ENCODE data around the gene TBC1D22A.
A peak's percentile ranks its signal among the peaks of the same experiment; 100 is the strongest.

TBC1D22A gene

DNA sequence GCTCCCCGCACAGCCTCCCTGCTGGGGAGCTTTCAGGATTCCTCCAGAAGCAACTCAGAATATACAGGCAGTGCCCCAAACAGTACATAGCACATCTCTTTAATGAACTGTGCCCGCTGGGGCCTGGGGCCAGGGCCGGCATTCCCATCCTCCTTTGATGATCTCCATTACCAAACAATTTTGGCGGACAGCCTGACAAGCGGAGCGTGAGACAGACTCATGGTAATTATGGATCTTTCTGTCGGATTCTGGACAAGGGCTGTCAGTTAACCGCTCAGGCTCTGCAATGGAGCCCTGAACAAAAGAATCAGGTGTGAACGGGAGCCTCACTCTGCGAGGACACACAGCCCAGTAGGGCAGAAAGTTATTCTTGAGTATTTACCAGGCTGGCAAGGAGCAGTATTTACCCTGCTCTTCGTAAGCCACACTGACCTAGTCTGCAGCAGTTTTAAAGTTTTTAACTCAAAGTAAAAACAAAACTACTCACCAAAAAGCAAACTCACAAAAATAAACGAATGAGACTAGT, 174.0 kb downstream of the TBC1D22A start:
- no peak for DNase-seq

DNA sequence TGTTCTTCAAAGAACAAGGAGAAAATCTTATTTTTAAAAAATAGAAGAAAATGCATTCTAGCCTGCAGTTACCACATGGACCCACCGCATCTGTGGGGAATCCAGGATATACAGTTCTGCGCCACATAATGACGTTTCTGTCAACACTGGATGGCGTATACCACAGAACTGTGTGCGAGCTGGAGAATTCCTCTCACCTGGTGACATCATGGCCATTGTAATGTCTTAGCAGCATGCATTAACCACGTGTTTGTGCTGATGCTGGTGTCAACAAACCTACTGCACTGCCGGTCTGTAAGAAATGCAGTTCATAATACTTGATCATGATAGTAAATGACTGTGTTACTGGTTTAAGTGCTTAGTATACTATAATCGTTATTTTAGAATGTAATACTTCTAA, 174.7 kb downstream of the TBC1D22A start:
- DNase-seq: no peak

DNA sequence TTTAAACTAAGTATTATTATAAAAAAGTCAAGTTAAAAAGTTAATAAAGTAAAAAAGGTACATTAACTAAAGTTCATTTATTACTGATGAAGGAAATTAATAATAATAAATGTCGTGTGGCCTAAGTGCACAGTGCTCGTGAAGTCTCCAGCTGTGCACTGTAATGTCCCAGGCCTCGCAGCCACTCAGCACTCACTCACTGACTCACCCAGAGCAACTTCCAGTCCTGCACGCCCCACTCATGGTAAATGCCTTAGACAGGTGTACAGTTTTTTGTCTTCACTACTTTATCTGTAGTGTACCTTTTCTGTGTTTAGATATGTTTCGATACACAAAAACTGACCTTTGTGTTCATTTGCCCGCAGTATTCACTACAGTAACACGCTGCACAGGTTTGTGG, 175.5 kb downstream of the TBC1D22A start:
- no peak for DNase-seq

DNA sequence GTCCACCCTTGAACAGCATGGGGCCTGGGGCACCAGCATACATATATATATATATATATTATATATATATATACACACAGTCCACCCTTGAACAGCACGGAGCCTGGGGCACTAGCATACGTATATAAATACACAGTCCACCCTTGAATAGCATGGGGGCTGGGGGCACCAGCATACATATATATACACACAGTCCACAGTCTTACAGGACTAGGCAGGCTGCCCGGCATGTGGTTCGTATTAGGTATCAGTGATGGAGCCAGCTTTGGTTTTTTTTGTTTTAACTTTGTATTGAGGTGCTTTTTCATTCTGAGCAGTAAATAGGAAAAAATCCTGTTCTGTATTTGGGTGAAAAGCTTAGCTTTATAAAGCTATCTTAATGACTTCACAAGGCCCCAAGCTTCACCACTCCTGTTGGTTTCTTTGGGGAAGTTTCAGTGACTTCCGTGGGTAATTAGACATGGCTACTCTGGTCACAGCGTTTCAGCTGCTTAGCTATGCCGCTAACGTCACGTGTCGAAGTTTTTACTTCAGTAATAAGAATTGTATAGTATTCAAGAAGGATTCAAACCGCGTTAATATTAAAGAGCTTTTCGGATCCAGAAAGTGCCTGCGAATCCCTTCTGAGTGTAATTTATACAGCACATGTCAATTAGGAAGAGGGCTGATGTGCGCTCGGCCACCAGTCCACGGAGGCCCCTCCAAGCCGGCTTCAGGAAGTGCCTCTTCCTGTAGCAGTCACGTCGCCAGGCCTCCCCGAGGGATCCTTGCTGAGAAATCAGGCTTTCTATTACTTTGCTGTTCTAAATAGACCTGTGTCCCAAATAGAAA, 179.7 kb downstream of the TBC1D22A start:
- peak; percentile 11 for DNase-seq

DNA sequence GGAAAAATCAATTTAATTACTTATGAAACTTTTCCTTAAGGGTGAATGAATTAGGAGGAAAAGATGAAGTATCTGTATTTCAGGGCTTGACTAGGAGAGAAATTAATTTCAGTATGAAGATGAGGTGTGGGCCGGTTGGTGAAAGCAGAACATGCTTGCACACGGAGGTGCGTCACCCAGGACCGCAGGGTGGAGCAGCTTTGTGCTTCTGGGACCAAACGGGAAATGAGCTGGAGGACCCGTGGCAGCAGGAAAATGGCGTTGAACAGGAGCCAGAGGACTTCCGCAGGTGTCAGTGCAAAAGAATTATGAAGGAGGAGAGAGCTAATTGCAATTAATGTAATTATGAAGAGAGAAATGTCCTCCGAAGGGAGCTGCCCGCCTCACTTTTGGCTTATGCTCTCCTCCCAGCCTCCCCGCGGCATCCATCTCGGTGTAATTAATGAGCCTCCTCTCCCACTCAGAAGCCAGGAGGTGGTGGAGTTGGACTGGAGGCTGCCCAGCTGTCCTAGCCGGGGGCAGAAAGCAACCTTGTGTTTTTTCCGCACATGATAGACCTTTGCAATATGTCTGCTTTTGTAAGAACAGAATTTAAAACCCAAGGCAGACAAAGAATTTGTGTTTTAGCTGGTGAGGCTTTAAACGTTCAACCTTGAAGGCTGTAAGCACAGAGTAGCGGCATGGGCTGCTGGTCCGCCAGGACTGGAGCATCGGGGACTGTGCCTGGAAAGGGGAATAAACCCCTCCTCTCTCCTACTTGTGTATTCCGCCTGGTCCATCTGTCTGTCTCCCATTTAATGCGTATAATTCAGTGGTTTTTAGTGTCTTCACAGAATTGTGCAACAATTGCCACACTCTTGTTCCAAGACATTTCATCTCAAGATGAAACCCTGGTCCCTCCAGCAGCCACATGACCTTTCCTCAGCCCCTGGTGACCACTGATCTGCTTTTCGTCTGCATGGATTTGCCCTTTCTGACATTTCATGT, 180.6 kb downstream of the TBC1D22A start:
- DNase-seq: peak in 1 of 2 donors; percentile 10

DNA sequence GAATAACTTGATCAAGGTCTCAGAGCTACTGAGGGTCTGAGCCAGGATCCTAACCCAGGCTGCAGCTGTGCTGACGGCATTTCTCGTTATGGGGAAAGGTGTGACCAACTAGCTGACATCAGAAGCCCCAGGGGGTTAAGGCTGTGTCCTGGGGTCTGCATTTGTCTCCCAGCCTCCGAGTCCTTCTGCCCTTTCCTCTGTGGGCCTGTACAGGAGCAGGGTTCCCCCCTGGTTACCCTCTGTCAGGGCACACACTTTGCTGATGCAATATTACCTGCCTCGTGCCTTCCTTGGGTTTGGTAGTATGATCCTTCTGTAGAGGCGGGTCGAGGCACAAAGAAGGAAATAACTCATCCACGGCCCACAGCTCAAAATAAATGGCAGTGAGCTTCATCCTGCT, 183.0 kb downstream of the TBC1D22A start:
- no peak for DNase-seq

DNA sequence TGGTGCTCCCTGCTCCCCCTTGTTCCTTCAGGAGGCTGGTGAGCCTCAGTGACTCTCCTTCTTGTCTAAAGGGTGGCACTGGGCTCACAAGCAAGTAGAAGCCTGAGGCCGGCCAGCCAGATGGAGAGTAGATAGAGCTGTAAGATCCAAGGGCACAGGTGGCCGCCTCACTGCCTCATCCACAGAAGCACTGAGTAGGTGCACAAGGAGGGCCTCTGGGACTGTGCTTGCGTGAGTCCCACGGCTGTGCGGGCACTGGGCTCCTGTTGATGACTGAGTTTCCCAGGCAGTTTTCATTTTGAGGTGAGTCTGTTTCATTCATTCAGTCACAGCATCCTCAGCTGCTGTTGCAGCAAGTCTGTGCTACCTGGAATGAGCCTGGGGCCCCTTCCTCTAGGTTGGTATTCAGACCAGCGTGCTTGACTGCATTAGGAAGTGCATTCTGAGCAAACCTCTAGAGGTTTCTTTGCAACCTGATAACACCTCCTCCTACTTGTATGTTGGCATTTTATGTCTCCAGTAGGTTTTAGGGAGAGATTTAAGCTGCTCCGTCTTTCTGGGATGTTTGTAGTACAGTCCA, 184.0 kb downstream of the TBC1D22A start:
- DNase-seq: no peak

DNA sequence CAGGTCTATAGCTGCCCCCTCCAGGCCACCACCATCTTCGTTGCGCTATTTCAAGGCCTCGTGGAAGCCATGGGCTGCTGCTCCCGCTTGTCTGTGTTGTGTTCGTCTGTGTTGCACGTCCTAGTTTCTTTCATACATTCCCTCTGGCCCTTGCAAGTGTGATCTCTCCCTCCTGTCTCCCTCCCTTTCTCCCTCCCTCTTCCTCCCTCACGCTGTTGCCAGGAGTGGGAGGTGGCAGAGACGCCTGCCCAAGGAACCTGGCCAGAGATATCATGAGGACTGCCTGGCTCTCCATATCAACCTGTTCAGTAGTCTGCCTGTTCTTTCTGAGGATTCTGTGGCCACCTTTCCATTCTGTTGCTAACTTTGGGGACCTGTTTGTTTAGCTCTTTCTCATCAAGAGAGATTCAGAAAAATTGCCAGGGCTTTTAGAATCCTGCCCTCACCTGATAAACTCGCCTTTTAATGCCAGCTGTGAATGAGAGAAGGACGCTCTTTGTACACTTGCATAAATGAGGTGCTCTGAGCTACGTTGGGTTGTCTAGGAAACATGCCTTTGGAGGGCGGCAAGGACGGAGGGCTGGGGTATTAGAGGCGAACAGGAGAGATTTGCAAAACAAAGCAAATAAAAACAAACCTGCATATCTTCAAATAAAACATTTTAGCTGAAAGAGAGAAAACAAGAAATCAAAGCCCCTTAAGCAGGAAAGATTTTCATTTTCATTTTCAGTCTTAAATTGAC, 185.2 kb downstream of the TBC1D22A start:
- DNase-seq: no peak

DNA sequence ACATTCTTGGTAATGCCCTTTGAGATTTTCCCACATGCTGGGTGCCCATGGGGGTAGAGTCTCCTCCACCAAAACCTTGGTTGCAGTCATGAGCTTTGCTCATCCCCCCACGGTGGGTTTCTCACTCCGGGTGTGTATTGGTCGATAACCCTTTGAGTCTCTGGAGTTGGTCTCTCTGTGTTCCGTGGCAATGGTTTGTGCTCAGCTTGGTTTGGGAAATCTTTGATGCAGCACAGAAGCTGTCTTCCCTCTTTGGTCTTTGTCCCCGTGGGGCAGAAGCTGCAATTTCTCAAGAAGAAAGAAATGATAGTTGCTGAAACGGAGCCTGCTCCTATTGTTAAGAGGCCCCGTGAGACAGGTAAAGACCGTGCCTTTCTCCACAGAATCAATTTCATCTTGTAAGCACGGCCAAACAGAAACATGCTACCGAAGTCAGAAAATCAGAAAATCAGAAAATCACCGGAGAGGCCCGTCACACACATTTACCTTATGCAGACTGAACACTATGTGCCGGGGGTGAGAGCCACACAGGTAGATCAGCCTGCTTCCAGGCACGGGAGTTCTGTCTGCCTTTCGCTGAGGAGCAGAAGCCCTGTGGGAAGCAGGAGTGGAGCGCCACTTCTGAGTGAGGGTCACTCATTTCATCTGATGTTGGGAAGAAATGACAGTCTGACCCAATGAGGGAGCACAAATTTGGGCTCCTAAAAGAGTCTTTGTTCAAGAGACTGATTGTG, 186.1 kb downstream of the TBC1D22A start:
- DNase-seq: no peak

DNA sequence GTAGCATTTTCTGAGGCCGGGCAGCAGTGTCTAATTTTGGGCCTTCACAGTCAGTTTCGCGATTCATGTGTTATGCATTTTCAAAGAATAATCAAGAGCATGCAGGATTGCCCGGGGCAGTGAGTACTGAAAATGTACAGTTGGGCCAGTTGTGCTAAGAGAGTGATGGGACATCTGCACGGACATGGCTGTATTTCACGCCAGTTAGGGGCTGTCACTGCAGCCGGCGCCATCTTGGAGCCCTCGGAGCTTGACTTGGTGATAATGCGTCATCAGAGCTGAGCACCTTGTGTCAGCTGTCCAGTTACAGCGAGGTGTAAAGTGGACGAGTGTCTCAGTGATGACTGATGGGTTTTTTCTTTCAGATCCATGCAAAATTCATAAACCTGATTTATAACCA, 188.9 kb downstream of the TBC1D22A start:
- no peak for DNase-seq

DNA sequence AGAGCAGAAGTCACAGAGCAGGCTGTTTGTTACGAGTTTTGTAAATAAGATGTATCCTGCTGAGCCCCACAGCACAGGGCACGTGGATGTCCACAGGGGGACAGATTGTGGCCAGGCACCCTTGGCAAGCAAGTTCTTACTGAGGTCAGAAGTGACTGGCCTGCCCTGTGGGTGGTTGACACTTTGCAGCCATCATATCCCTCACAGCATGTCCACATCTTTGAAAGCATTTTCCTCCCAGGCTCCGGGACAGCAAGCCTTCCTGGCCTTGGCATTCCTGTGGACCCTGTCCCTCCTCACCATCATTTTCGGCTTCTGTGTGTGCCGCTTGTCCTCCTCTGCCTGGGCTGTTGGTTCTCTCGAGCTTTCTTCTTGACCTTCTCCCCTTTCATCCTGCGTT, 189.5 kb downstream of the TBC1D22A start:
- DNase-seq: no peak

DNA sequence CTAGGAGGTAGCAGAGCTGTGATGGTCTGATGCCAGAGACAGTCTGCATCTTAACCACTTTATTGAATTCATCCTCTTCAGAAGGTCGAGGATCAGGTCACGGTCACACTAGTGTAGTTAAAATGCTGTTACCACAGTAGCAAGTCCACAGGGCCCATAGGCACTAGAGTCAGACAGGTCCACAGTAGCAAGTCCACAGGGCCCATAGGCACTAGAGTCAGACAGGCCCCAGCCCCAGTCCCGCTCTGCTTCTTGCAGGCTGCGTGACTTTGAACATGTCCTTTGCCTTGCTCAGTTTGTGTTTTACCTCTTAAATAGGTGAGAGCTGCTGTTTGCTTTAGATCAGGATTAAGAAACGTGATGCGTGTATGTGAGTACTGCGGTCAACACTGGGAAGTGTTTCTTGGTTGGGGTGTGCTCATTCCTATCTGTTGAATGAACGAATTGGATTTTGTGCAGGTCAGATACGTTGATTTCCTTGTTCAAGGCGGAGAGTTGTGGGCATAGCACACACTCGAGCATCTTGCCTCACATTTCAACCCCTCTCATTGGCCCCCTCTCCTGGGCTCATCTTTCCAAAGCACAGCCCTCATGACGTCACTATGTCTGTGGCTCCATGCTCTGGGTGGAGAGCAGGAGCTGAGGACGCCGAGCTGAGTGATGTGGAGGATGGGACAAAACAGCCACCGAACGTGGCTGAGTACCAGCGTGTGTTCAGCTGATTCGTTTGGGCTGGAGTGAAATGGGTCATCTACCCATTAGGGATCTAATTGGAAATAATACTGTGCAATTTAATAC, 191.7 kb downstream of the TBC1D22A start:
- no peak for DNase-seq

DNA sequence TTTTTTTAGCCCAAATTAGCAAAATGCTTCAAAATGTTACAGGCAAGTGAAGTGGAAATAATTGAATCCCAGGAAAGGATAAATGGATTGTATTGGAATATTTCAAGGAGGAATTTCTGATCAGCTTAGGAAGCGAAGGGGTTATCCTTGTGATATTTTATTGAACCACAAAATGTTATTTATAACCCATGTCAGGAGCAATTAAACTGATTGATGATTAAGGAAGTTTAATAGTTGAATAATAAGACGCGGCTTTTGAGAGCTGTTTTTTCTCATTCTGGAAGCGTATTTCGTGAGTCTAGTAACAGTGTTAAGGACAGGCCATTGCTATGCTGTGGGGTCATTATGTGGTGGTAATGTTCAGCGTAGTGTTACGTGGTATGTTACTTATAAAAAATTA, 192.3 kb downstream of the TBC1D22A start:
- DNase-seq: no peak

DNA sequence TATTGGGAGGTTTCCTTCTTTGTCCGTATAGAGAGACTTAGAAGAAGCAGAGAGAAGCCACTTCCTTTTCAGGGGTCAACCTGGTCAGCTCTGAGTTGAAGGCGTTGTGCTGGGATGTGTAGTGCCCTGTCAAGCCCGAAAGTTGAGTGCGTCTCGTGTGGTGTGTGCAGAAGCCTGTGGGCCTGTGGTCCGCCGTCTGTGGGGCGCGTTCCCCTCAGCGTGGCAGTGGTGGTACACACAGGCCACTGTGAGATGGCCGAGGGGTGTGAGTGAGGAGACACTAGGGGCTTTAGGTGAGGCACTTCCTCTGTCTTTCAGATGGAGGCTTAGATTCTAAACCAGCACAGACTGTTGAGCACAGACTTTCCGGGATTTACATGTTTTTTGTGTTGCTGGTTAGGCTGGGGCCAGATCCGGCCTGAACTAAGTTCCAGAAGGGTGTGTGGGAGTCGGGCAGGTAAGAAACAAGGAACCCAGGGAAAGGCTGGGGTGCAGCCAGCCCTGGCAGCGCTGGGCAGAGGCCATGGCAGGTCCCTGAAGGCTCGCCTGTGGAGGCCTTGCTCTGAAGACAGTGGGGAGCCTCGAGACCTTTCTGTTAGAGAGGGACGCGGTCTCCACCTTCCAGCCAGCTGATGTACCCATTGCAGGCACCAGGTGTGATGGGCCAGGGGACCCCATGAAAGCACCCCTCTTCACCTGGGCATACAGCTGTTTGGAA, 194.2 kb downstream of the TBC1D22A start:
- DNase-seq: no peak

DNA sequence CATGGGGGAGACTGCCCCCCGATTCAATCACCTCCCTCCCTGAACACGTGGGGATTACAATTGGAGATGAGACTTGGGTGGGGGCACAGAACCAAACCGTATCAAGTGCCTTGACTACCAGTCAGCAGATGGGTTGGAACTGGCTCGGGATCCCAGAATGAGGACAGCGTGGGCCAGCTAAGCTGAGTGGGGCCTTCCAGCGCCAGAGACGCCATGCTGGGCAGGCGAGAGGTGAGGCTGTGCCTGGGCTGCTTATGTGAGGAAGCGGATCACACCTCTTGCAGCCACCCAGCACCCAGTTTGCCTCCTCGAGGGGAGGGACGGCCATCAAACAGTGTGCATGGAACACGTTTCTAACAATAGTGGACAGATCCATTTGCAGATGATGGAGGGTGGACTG, 195.1 kb downstream of the TBC1D22A start:
- no peak for DNase-seq

DNA sequence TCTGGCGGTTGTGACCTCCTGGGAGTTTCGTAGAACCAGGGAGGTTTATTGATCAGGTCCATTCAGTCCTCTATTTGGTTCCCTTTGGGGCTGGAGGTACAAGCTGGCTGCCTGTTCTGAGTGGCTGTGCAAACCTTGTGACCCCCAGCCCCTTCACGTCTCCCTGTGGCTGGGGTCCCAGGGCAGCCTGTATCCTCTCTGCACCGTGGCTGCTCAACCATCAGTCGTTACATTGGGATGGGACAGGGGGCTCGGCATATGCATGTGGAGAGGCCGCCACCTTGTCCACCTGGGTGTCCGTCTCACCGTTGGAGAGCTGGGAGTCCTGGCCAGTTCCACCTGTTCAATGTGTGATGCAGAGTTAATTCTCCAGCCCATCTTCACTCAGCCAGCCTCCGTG, 195.7 kb downstream of the TBC1D22A start:
- no peak for DNase-seq

DNA sequence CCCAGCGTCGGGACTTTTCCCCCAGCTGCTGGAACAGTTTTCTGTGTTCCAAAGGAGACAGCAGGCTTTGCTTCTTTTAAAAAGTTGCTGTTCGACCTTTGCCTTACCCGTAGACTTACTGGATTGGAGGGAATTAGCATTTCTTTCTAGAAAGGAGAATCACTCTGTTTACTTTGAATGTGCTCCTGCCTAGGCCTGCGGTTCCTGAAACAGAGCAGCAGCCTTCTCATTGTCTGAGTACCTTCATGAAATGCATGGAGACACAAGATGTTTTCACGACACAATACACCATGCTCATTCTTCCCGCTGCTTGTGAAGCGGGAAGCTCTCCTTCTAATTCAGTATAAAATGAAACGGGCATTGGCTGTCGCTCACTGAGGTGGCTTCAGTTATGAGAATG, 196.2 kb downstream of the TBC1D22A start:
- DNase-seq: no peak

DNA sequence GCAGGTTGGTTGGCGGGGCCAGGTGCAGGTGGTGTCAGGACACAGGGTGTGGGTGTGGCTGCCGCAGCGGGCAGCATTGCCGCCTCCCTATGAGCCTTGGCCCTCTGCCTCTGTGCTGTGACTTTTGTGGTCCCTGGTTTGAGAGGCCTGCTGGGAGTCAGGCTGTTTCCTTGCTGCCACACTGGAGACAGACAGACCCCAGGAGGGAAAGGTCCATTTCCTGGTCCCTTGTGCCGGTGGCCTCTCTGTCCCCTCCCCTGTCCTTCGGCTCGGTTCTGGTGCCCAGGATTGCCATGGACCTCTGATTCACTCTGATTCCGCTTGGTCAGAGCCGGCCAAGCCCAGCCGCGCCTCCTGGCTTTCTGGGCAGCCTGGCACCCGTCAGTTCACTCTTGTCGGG, 196.9 kb downstream of the TBC1D22A start:
- DNase-seq: no peak

DNA sequence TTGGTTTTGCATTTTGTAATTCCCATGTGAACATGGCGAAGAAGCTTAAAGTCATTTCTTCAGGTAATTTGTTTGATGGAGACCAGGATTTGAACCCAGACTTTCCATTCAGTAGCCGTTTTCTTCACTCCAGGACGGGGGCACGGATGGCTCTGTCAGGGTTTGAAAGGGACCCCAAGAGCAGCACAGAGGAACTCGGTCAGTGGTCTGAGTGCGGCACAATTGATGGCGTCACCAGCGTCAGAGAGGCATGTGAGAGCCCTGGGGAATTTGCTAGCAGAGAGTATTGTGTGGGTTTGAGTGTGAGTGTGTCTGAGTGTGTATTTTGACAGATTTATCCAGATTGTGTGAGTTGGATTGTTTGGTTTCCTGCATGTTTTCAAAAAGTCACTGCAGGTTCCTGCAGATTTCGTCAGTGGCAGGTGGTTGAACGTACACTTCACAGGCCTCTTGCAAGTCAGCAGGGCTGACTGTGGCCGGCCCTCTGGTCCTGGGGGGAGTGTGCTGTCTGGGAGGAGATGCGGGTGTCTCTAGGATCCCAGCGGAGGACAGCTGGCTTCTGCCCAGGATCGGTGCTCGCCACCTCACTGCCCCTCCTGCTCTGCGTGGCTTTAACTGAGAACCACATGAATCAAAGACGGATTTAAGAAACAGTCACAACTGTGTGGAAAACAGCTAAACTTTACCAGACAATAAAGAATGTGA, 199.3 kb downstream of the TBC1D22A start:
- no peak for DNase-seq

DNA sequence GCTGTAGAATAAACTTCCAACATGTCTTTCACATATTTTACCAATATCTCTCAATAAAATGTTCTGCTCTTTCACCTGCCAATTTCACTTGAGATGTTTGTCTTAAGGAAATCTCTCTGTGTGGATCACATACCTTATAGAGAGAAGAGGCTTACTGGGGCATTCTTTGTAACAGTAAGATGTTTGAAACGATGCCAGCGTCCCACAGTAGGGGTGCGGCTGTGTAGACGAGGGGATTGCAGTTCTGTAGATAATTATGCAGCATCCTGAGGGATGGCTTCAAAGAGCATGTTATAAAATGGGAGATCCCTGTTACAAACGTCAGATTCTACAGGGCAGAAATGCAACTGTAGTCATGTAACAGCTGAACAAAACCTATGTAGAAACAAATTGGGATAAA, 200.0 kb downstream of the TBC1D22A start:
- DNase-seq: no peak
